LNCAP (cell line): ENCODE results near the gene CHPF2.

Experiments used
- CTCF ChIP-seq: fragments of 450-650 bp; IDR thresholded peaks from 2 replicates; pipeline ENCODE4 v1.5.1; 2017; ENCODE audit warnings: mild to moderate bottlenecking

The CHPF2 gene

GRCh38 chr7:151201344-151201743, 30.9 kb upstream of the CHPF2 start:
- TF ChIP-seq CTCF = no peak

GRCh38 chr7:151201751-151202150, 30.5 kb upstream of the CHPF2 start:
- no peak for TF ChIP-seq CTCF

GRCh38 chr7:151202836-151203235, 29.4 kb upstream of the CHPF2 start:
- TF ChIP-seq CTCF = no peak

- TF ChIP-seq CTCF = no peak
Measured at GRCh38 chr7:151204383-151205032, 27.8 kb upstream of the CHPF2 start.

- TF ChIP-seq CTCF = no peak
Measured at GRCh38 chr7:151205730-151206129, 26.6 kb upstream of the CHPF2 start.

GRCh38 chr7:151206914-151207313, 25.4 kb upstream of the CHPF2 start:
- no peak for TF ChIP-seq CTCF

- no peak for TF ChIP-seq CTCF
Measured at GRCh38 chr7:151207315-151207714, 25.0 kb upstream of the CHPF2 start.

GRCh38 chr7:151207804-151208203, 24.5 kb upstream of the CHPF2 start:
- TF ChIP-seq CTCF = no peak
